Loucy (cell line): ENCODE data around the gene WWTR1.
A peak's percentile ranks its signal among the peaks of the same experiment; 100 is the strongest.

Experiments
- H2AFZ ChIP-seq: fragments of 200-600 bp; sonication (generic); 2 replicates; pipeline ENCODE4 v1.6.0; 2016; ENCODE audit warnings: antibody characterized with exemption, mild to moderate bottlenecking, low read length, moderate library complexity
- H3F3A ChIP-seq: fragments of 200-600 bp; 2 replicates; pipeline ENCODE4 v1.6.0; 2016; ENCODE audit warnings: antibody characterized with exemption, low read depth, mild to moderate bottlenecking
- H3K27me3 ChIP-seq: fragments of 200-600 bp; sonication (generic); 2 replicates; pipeline ENCODE4 v1.6.1; 2014; ENCODE audit warnings: low read length, mild to moderate bottlenecking; ENCODE audit not compliant: insufficient read depth, poor library complexity, severe bottlenecking
- H3K36me3 ChIP-seq: fragments of 200-600 bp; sonication (generic); 2 replicates; pipeline ENCODE4 v1.6.1; 2016; ENCODE audit warnings: low read length; ENCODE audit not compliant: insufficient read depth
- H3K4me1 ChIP-seq: fragments of 200-600 bp; sonication (generic); 2 replicates; pipeline ENCODE4 v1.5.1; 2014; ENCODE audit warnings: low read length, mild to moderate bottlenecking; ENCODE audit not compliant: insufficient read depth, poor library complexity, severe bottlenecking
- H3K4me2 ChIP-seq: fragments of 200-600 bp; sonication (generic); 2 replicates; pipeline ENCODE4 v1.6.0; 2014; ENCODE audit warnings: antibody characterized with exemption, low read length, low read depth, mild to moderate bottlenecking; ENCODE audit not compliant: poor library complexity, severe bottlenecking
- H3K4me3 ChIP-seq: fragments of 200-600 bp; sonication (generic); 2 replicates; pipeline ENCODE4 v1.5.1; 2014; ENCODE audit warnings: low read length, mild to moderate bottlenecking, mixed read lengths; ENCODE audit not compliant: poor library complexity, severe bottlenecking
- H3K79me2 ChIP-seq: fragments of 200-600 bp; sonication (generic); 2 replicates; pipeline ENCODE4 v1.6.1; 2014; ENCODE audit warnings: low read length; ENCODE audit not compliant: insufficient read depth
- H3K9ac ChIP-seq: fragments of 200-600 bp; sonication (generic); 2 replicates; pipeline ENCODE4 v1.6.0; 2014; ENCODE audit warnings: mild to moderate bottlenecking, low read depth, low read length, moderate library complexity; ENCODE audit not compliant: poor library complexity, severe bottlenecking
- H3K9me2 ChIP-seq: fragments of 200-600 bp; sonication (generic); replicated peaks from 2 replicates; pipeline ENCODE4 v1.6.1; 2016; ENCODE audit warnings: low read depth, low read length, mixed read lengths
- H3K9me3 ChIP-seq: fragments of 200-600 bp; sonication (generic); 2 replicates; pipeline ENCODE4 v1.6.1; 2014; ENCODE audit warnings: mild to moderate bottlenecking, antibody characterized with exemption, low read length, low read depth; ENCODE audit not compliant: insufficient read depth
- H4K20me1 ChIP-seq: fragments of 200-600 bp; sonication (generic); 2 replicates; pipeline ENCODE4 v1.6.0; 2014; ENCODE audit warnings: antibody characterized with exemption, low read length, mild to moderate bottlenecking; ENCODE audit not compliant: insufficient read depth, poor library complexity, severe bottlenecking
- CTCF ChIP-seq: fragments of 200-600 bp; sonication (generic); conservative IDR thresholded peaks from 2 replicates; pipeline ENCODE4 v1.5.1; 2014; ENCODE audit warnings: mild to moderate bottlenecking, antibody characterized with exemption, low read length
- EZH2phosphoT487 ChIP-seq: fragments of 200-600 bp; IDR thresholded peaks from 2 replicates; pipeline ENCODE4 v1.6.1; 2018; ENCODE audit warnings: antibody characterized with exemption, mild to moderate bottlenecking, moderate library complexity, borderline replicate concordance

The WWTR1 gene

GRCh38 chr3:149472030-149472797 lies 185.6 kb downstream of the WWTR1 start:
- H3K9me2 ChIP-seq: no peaks in the 10 kb centered on the region
- no peaks in the 10 kb centered on the region for H3K27me3 ChIP-seq
- H3K9me3 ChIP-seq: no peaks in the 10 kb centered on the region
- no peak for TF ChIP-seq EZH2phosphoT487
- TF ChIP-seq CTCF: no peak
- no peaks in the 10 kb centered on the region for H3F3A ChIP-seq
- H4K20me1 ChIP-seq: no peaks in the 10 kb centered on the region
- no peaks in the 10 kb centered on the region for H3K36me3 ChIP-seq
- H3K4me2 ChIP-seq: no peak overlapping the region
- no peaks in the 10 kb centered on the region for H3K79me2 ChIP-seq
- peaks cover 7% of the 10 kb centered on the region for H3K4me1 ChIP-seq
- H3K9ac ChIP-seq: no peak overlapping the region
- no peak overlapping the region for H3K4me3 ChIP-seq
- peak overlapping the region; percentile 76; the same call in 1 of the 2 replicates for H2AFZ ChIP-seq

GRCh38 chr3:149470381-149470780 lies 187.4 kb downstream of the WWTR1 start:
- no peaks in the 10 kb centered on the region for H3K27me3 ChIP-seq
- H3F3A ChIP-seq: no peaks in the 10 kb centered on the region
- no peak overlapping the region for H3K4me3 ChIP-seq
- H3K4me2 ChIP-seq: no peak overlapping the region
- no peaks in the 10 kb centered on the region for H3K79me2 ChIP-seq
- H3K36me3 ChIP-seq: no peaks in the 10 kb centered on the region
- no peaks in the 10 kb centered on the region for H3K9me3 ChIP-seq
- no peak overlapping the region for H3K9ac ChIP-seq
- no peaks in the 10 kb centered on the region for H3K9me2 ChIP-seq
- H2AFZ ChIP-seq: peak overlapping the region; percentile 76; the same call in 1 of the 2 replicates
- peaks cover 7% of the 10 kb centered on the region for H3K4me1 ChIP-seq
- H4K20me1 ChIP-seq: no peaks in the 10 kb centered on the region
- TF ChIP-seq CTCF: no peak
- TF ChIP-seq EZH2phosphoT487: no peak

- Histone ChIP-seq H3K4me2 (no peak overlapping the region), H3K9me3 (no peaks in the 10 kb centered on the region), H3K4me1 (peaks cover 7% of the 10 kb centered on the region), H3K79me2 (no peaks in the 10 kb centered on the region), H2AFZ (no peak overlapping the region), H3F3A (no peaks in the 10 kb centered on the region), H3K36me3 (no peaks in the 10 kb centered on the region), H4K20me1 (no peaks in the 10 kb centered on the region), H3K9ac (no peak overlapping the region), H3K9me2 (no peaks in the 10 kb centered on the region), H3K4me3 (no peak overlapping the region), H3K27me3 (no peaks in the 10 kb centered on the region)
- TF ChIP-seq EZH2phosphoT487 (no peak), CTCF (no peak)
Observed at GRCh38 chr3:149468504-149469212, 189.2 kb downstream of the WWTR1 start.
